ENCODE measurements around the gene PAOX. TPM values are rescaled to one million over a fixed set of nuclear protein-coding genes. Genes with fewer than 3 reads are reported as not detected.
A peak's percentile ranks its signal among the peaks of the same experiment; 100 is the strongest.

Gene PAOX
- total and polyA plus RNA-seq, 2 of the 13 experiments (the other 11 are each of a cell fraction or from before 2014, with no cell fraction given): 0.49 to 0.77 TPM

DNA sequence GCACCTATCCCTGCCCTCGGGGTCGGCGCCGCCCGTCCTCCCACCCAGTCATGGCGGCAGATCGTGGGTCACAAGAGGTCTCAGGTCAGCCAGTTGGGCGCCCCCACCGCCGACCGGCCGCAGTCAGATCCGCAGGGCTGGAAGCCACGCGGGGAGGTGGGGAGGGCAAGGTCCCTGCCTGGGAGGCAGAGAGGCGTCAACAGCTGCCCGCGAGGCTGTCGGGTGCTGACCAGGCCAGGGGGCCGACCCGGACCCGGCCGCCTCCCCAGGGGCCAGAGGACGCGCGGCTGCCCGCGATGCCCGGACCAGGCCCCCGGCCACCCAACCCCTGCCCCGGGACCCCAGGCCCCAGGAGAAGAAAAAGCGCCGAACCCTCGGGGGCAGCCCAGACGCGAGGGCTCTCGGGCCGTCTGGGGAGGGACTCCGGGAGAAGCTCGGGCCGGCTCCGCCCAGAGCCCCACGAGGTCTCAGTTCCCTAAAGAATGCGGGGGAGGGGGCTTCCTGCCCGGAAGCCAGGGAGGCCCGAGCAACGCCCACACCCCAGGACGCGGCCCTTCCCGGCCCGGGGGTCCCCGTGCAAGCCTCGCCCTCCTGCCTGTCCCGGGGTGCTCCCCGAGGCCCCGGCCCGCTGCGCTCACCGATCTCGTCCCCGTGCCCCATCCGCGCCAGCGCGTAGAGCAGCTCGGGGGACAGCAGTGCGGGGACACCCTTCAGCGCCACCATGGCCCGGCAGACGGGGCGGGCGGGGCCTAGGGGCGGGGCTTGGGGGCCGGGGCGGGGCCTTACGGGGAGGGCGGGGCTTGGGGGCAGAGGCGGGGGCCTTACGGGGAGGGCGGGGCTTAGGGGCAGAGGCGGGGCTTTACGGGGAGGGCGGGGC is 21.5 kb upstream of the PAOX start, which contains the start of gene FUOM (continued):
- TF ChIP-seq ZNF790 (CRISPR knock-in tag; IDR thresholded peaks at IDR 0.05; ENCODE audit: borderline replicate concordance) (peak; percentile 94; the same call in 1 of the 2 replicates), ZNF766 (CRISPR knock-in tag; IDR thresholded peaks at IDR 0.05; ENCODE audit: borderline replicate concordance) (0 out of 2 replicates have a peak, but pooled peaks have one; percentile 50), ZNF335 (CRISPR knock-in tag; IDR thresholded peaks at IDR 0.05) (no peak), ZNF772 (CRISPR knock-in tag; IDR thresholded peaks at IDR 0.05) (0 out of 2 replicates have a peak, but pooled peaks have one; percentile 15)
- TF ChIP-seq, protein P1, sequence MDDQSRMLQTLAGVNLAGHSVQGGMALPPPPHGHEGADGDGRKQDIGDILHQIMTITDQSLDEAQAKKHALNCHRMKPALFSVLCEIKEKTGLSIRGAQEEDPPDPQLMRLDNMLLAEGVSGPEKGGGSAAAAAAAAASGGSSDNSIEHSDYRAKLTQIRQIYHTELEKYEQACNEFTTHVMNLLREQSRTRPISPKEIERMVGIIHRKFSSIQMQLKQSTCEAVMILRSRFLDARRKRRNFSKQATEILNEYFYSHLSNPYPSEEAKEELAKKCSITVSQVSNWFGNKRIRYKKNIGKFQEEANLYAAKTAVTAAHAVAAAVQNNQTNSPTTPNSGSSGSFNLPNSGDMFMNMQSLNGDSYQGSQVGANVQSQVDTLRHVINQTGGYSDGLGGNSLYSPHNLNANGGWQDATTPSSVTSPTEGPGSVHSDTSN (CRISPR knock-in tag; IDR thresholded peaks at IDR 0.05; ENCODE audit: borderline replicate concordance): no peak; the same call in 1 of the 2 replicates
- TF ChIP-seq, protein P2, sequence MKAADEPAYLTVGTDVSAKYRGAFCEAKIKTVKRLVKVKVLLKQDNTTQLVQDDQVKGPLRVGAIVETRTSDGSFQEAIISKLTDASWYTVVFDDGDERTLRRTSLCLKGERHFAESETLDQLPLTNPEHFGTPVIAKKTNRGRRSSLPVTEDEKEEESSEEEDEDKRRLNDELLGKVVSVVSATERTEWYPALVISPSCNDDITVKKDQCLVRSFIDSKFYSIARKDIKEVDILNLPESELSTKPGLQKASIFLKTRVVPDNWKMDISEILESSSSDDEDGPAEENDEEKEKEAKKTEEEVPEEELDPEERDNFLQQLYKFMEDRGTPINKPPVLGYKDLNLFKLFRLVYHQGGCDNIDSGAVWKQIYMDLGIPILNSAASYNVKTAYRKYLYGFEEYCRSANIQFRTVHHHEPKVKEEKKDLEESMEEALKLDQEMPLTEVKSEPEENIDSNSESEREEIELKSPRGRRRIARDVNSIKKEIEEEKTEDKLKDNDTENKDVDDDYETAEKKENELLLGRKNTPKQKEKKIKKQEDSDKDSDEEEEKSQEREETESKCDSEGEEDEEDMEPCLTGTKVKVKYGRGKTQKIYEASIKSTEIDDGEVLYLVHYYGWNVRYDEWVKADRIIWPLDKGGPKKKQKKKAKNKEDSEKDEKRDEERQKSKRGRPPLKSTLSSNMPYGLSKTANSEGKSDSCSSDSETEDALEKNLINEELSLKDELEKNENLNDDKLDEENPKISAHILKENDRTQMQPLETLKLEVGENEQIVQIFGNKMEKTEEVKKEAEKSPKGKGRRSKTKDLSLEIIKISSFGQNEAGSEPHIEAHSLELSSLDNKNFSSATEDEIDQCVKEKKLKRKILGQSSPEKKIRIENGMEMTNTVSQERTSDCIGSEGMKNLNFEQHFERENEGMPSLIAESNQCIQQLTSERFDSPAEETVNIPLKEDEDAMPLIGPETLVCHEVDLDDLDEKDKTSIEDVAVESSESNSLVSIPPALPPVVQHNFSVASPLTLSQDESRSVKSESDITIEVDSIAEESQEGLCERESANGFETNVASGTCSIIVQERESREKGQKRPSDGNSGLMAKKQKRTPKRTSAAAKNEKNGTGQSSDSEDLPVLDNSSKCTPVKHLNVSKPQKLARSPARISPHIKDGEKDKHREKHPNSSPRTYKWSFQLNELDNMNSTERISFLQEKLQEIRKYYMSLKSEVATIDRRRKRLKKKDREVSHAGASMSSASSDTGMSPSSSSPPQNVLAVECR (CRISPR knock-in tag; IDR thresholded peaks at IDR 0.05; ENCODE audit: borderline replicate concordance): peak; percentile 48
- TF ChIP-seq, protein P3, sequence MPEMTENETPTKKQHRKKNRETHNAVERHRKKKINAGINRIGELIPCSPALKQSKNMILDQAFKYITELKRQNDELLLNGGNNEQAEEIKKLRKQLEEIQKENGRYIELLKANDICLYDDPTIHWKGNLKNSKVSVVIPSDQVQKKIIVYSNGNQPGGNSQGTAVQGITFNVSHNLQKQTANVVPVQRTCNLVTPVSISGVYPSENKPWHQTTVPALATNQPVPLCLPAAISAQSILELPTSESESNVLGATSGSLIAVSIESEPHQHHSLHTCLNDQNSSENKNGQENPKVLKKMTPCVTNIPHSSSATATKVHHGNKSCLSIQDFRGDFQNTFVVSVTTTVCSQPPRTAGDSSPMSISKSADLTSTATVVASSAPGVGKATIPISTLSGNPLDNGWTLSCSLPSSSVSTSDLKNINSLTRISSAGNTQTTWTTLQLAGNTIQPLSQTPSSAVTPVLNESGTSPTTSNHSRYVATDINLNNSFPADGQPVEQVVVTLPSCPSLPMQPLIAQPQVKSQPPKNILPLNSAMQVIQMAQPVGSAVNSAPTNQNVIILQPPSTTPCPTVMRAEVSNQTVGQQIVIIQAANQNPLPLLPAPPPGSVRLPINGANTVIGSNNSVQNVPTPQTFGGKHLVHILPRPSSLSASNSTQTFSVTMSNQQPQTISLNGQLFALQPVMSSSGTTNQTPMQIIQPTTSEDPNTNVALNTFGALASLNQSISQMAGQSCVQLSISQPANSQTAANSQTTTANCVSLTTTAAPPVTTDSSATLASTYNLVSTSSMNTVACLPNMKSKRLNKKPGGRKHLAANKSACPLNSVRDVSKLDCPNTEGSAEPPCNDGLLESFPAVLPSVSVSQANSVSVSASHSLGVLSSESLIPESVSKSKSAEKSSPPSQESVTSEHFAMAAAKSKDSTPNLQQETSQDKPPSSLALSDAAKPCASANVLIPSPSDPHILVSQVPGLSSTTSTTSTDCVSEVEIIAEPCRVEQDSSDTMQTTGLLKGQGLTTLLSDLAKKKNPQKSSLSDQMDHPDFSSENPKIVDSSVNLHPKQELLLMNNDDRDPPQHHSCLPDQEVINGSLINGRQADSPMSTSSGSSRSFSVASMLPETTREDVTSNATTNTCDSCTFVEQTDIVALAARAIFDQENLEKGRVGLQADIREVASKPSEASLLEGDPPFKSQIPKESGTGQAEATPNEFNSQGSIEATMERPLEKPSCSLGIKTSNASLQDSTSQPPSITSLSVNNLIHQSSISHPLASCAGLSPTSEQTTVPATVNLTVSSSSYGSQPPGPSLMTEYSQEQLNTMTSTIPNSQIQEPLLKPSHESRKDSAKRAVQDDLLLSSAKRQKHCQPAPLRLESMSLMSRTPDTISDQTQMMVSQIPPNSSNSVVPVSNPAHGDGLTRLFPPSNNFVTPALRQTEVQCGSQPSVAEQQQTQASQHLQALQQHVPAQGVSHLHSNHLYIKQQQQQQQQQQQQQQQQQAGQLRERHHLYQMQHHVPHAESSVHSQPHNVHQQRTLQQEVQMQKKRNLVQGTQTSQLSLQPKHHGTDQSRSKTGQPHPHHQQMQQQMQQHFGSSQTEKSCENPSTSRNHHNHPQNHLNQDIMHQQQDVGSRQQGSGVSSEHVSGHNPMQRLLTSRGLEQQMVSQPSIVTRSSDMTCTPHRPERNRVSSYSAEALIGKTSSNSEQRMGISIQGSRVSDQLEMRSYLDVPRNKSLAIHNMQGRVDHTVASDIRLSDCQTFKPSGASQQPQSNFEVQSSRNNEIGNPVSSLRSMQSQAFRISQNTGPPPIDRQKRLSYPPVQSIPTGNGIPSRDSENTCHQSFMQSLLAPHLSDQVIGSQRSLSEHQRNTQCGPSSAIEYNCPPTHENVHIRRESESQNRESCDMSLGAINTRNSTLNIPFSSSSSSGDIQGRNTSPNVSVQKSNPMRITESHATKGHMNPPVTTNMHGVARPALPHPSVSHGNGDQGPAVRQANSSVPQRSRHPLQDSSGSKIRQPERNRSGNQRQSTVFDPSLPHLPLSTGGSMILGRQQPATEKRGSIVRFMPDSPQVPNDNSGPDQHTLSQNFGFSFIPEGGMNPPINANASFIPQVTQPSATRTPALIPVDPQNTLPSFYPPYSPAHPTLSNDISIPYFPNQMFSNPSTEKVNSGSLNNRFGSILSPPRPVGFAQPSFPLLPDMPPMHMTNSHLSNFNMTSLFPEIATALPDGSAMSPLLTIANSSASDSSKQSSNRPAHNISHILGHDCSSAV (CRISPR knock-in tag; IDR thresholded peaks at IDR 0.05; ENCODE audit: borderline replicate concordance): no peak
- TF ChIP-seq, protein P4, sequence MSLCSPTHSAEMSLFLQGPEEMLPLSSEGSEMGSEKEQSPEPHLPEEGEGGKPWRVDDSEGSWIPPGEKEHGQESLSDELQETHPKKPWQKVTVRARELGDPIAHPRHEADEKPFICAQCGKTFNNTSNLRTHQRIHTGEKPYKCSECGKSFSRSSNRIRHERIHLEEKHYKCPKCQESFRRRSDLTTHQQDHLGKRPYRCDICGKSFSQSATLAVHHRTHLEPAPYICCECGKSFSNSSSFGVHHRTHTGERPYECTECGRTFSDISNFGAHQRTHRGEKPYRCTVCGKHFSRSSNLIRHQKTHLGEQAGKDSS (CRISPR knock-in tag; IDR thresholded peaks at IDR 0.05; ENCODE audit: borderline replicate concordance, low read depth): peak; percentile 77; the same call in 1 of the 2 replicates

Measured in HepG2 (cell line).